ENCODE data around the gene RIPOR3.
"Not testable (repeated sequence)": the region's sequence is repeated elsewhere in the genome, so short reads cannot be mapped to it uniquely, and the experiment has no call there.

Gene RIPOR3

DNA sequence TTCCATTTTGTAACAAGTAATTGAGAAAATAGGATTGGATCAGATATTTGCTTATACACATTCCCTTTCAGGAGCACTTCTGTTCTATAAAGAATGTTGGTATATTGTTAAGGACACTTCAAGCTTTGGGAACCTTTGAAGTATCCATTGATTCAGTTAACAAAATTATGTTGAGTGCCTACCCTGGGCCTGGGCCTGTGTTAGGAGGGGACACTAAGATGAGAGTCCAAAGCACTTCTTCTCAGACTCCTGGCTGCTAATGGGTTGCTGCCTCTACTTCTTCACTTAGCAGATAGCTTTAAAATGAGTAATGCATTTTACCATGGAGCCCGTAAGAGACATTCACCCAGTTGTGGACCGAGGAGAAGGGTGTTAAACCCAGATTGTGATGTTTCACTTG is 140.8 kb downstream of the RIPOR3 start:
- Histone ChIP-seq H3K36me3 (ENCODE audit: control insufficient read depth, insufficient read depth, low read length) (0 out of 2 replicates have a peak, but pooled peaks cover 4% of the 10 kb centered on the region), H3K4me3 (ENCODE audit: low read depth, low read length) (no peak overlapping the region)

DNA sequence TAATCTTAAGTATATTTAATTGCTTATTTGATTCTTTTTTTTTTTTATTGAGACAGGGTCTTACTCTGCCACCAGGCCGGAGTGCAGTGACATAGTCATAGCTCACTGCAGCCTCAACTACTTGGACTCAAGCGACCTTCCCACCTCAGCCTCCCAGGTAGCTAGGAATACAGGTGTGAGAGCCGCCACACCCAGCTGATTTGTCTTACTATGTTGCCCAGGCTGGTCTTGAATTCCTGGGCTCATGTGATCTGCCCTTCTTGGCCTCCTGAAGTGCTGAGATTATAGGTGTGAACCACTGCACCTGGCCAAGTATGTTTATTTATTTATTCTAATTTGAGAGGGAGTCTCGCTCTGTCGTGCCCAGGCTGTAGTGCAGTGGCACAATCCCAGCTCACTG is 142.9 kb downstream of the RIPOR3 start:
- Histone ChIP-seq H3K36me3 (ENCODE audit: control insufficient read depth, insufficient read depth, low read length) (0 out of 2 replicates have a peak, but pooled peaks cover 4% of the 10 kb centered on the region), H3K27ac (ENCODE audit: low read depth, low read length) (no peak overlapping the region), H3K27me3 (ENCODE audit: control insufficient read depth, insufficient read depth, low read length) (no peaks in the 10 kb centered on the region), H3K4me1 (ENCODE audit: control insufficient read depth, insufficient read depth, low read length) (no peaks in the 10 kb centered on the region), H3K9me3 (ENCODE audit: control insufficient read depth, insufficient read depth, low read length) (no peaks in the 10 kb centered on the region), H3K4me3 (ENCODE audit: low read depth, low read length) (no peak overlapping the region), H3K9ac (ENCODE audit: low read depth, low read length) (no peak overlapping the region)

More for the DNA sequence above, 140.8 kb downstream of the RIPOR3 start:
- H3K27me3 ChIP-seq (ENCODE audit: control insufficient read depth, insufficient read depth, low read length): no peaks in the 10 kb centered on the region
- no peak overlapping the region for H3K27ac ChIP-seq (ENCODE audit: low read depth, low read length)
- no peaks in the 10 kb centered on the region for H3K4me1 ChIP-seq (ENCODE audit: control insufficient read depth, insufficient read depth, low read length)
- H3K9ac ChIP-seq (ENCODE audit: low read depth, low read length): no peak overlapping the region
- no peaks in the 10 kb centered on the region for H3K9me3 ChIP-seq (ENCODE audit: control insufficient read depth, insufficient read depth, low read length)

DNA sequence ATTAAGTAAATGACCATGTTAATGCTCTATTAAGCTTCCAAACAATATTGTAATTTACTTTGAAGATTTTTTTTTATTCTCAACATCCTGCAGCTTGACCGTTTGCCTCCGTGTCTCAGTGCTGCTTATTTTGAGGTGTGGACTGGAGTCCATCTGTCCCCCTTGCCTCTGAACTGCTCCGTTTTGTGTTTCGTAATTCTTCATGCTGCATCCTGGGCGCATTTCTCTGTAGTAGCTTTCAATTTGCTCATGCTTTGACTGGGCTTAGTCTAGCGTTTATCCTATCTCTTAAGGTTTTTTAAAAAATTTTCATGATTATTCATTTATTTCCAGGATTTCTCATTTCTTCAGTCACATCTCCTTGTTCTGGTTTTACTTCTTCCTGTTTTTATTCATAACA is 143.4 kb downstream of the RIPOR3 start:
- H3K27me3 ChIP-seq (ENCODE audit: control insufficient read depth, insufficient read depth, low read length): no peaks in the 10 kb centered on the region
- no peak overlapping the region for H3K27ac ChIP-seq (ENCODE audit: low read depth, low read length)
- H3K9me3 ChIP-seq (ENCODE audit: control insufficient read depth, insufficient read depth, low read length): no peaks in the 10 kb centered on the region
- no peaks in the 10 kb centered on the region for H3K4me1 ChIP-seq (ENCODE audit: control insufficient read depth, insufficient read depth, low read length)
- no peak overlapping the region for H3K9ac ChIP-seq (ENCODE audit: low read depth, low read length)
- no peak overlapping the region for H3K4me3 ChIP-seq (ENCODE audit: low read depth, low read length)
- 0 out of 2 replicates have a peak, but pooled peaks cover 4% of the 10 kb centered on the region for H3K36me3 ChIP-seq (ENCODE audit: control insufficient read depth, insufficient read depth, low read length)

DNA sequence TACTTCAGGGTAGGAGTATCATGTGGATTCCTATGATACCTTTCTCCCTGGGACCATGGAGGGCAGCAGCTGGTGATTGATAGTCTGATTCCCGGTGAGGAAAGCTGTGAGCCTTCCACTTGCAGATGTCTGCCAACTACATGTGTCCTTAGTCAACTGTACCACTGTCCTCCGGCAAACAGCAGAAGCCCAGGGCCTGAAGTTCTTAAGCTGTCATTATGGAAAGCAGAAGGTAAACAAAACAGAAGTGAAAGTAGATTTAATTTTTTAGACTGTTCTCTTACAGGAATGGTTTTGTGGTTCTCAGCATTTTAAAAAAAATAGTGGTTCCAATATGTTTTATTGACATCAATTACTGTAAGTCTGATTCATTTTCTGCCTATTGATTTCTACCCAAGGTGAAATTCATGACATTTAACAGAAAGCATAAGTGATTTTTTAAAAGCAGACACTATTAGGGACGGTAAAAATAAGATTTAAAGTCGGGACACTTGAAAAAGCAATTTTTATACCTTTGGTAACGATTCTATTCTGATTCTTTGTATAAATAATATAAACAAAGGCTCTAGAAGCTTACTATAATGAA is 144.5 kb downstream of the RIPOR3 start:
- Histone ChIP-seq H3K27me3 (ENCODE audit: control insufficient read depth, insufficient read depth, low read length) (no peaks in the 10 kb centered on the region), H3K4me3 (ENCODE audit: low read depth, low read length) (no peak overlapping the region), H3K9me3 (ENCODE audit: control insufficient read depth, insufficient read depth, low read length) (no peaks in the 10 kb centered on the region), H3K9ac (ENCODE audit: low read depth, low read length) (no peak overlapping the region), H3K36me3 (ENCODE audit: control insufficient read depth, insufficient read depth, low read length) (0 out of 2 replicates have a peak, but pooled peaks cover 4% of the 10 kb centered on the region), H3K4me1 (ENCODE audit: control insufficient read depth, insufficient read depth, low read length) (no peaks in the 10 kb centered on the region), H3K27ac (ENCODE audit: low read depth, low read length) (no peak overlapping the region)

DNA sequence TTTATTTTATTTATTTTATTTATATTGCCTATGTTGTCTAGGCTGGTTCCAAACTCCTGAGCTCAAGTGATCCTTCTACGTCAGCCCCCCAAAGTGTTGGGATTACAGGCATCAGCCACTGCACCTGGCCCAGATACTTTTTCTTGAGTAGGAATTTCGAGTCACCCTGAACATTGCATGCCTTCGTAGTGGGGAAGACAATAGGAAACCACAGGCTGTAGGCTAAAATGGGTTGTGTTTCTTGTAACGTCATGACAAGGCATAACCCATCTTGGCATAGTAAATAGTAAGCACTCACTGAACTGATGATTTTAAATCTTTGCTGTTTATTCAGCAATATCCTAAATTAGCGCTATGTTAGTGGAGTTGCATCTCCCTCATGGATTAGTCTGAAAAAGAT is 146.2 kb downstream of the RIPOR3 start:
- H3K4me1 ChIP-seq (ENCODE audit: control insufficient read depth, insufficient read depth, low read length): peaks cover 4% of the 10 kb centered on the region; the same call in 1 of the 2 replicates
- H3K27ac ChIP-seq (ENCODE audit: low read depth, low read length): no peak overlapping the region
- 0 out of 2 replicates have a peak, but pooled peaks cover 2% of the 10 kb centered on the region for H3K36me3 ChIP-seq (ENCODE audit: control insufficient read depth, insufficient read depth, low read length)
- H3K4me3 ChIP-seq (ENCODE audit: low read depth, low read length): no peak overlapping the region
- H3K9ac ChIP-seq (ENCODE audit: low read depth, low read length): no peak overlapping the region
- no peaks in the 10 kb centered on the region for H3K9me3 ChIP-seq (ENCODE audit: control insufficient read depth, insufficient read depth, low read length)
- no peaks in the 10 kb centered on the region for H3K27me3 ChIP-seq (ENCODE audit: control insufficient read depth, insufficient read depth, low read length)

DNA sequence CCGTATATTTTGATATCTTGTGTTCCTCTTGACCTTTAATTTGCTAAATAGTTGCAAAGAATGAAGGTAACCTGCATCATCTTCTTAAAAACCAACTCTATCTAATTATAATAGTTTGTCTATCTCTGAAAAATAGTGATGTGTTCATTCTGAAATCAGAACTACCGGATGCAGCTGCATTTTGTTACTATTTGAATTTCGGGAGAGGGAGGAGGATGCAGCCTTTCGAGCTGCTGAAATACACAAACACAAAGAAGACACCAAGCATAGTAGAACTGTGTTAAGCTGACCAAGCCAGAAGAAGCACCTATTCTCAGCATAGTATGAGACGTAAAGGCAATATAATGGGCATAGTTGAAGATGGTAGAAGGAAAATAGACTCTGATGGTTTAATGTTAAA is 148.0 kb downstream of the RIPOR3 start:
- H3K4me1 ChIP-seq (ENCODE audit: control insufficient read depth, insufficient read depth, low read length): peaks cover 4% of the 10 kb centered on the region; the same call in 1 of the 2 replicates

DNA sequence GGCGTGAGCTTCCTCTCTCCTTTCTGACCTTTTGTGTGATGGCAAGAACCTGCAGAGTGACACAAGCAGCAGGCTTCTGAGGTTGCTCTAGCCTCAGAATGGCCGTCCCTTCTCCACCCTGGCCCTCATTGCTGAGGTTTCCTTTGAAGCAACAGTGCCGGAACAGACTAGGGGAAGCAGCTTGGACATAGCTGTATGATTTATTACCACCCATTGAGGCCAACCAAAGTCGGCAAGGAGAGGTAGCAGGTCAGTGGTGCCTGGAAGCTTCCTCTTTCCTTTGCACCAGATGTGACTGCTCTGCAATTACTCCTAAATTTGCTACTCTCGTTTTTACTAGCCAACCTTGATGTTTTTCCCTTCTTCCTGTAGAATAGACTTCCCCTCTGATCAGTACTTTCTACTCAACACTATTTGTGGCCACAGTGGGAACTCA is 149.7 kb downstream of the RIPOR3 start:
- Histone ChIP-seq H3K4me1 (ENCODE audit: control insufficient read depth, insufficient read depth, low read length) (peaks cover 4% of the 10 kb centered on the region; the same call in 1 of the 2 replicates), H3K27ac (ENCODE audit: low read depth, low read length) (no peak overlapping the region)

More for the DNA sequence above, 148.0 kb downstream of the RIPOR3 start:
- Histone ChIP-seq H3K36me3 (ENCODE audit: control insufficient read depth, insufficient read depth, low read length) (no peaks in the 10 kb centered on the region), H3K27me3 (ENCODE audit: control insufficient read depth, insufficient read depth, low read length) (no peaks in the 10 kb centered on the region), H3K9ac (ENCODE audit: low read depth, low read length) (no peak overlapping the region), H3K4me3 (ENCODE audit: low read depth, low read length) (no peak overlapping the region), H3K27ac (ENCODE audit: low read depth, low read length) (no peak overlapping the region), H3K9me3 (ENCODE audit: control insufficient read depth, insufficient read depth, low read length) (no peaks in the 10 kb centered on the region)

DNA sequence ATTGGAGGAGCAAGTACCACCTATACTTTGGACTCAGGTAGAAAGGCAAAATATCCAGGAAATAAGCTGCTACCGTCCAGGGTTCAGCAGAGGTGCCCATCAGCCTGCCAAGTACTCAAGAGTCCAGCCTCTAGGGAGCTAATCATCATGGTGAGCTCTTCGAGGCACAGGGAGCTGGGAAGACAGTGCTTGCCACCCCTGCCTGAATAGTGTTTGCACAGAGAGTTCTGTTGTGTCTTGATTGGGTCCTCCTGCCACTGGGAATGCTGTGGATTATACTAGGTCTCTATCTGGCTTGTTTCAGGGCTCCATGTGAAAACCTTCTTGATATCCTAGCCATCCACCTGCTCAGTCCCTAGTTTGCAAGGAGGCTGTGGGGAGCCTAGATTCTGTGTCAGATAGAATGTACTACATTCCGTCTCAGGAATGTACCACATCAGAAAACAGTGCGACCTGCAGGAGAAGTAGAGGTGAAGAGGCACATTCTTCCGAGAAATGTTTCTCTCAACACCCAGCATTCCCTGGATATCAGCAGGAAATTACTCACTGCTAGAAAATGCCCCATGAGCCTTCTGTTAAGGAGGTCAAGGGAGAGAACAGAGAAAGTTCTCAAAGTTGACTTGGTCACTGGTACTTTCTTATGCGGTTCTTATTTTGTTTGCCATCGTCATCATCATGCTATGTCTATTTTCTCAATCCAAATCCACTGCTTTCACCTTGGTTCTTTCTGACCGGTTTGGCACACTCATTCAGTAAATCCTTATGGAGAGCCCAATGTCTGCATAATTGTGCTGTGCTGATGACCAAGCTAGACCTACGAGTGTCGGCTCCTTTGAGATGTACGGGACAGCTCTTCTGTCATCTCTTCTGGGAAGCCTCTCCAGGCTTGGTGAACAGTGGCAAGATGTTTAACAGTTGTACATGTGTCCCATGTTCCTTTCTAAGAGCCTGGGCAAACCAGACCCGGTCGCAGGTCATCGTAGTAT is 150.4 kb downstream of the RIPOR3 start:
- Histone ChIP-seq H3K27ac (ENCODE audit: low read depth, low read length) (no peak overlapping the region), H3K36me3 (ENCODE audit: control insufficient read depth, insufficient read depth, low read length) (no peaks in the 10 kb centered on the region), H3K9me3 (ENCODE audit: control insufficient read depth, insufficient read depth, low read length) (no peaks in the 10 kb centered on the region), H3K4me3 (ENCODE audit: low read depth, low read length) (no peak overlapping the region), H3K27me3 (ENCODE audit: control insufficient read depth, insufficient read depth, low read length) (no peaks in the 10 kb centered on the region), H3K9ac (ENCODE audit: low read depth, low read length) (no peak overlapping the region), H3K4me1 (ENCODE audit: control insufficient read depth, insufficient read depth, low read length) (peaks cover 9% of the 10 kb centered on the region; the same call in 1 of the 2 replicates)

More for the DNA sequence above, 149.7 kb downstream of the RIPOR3 start:
- Histone ChIP-seq H3K9me3 (ENCODE audit: control insufficient read depth, insufficient read depth, low read length) (no peaks in the 10 kb centered on the region), H3K27me3 (ENCODE audit: control insufficient read depth, insufficient read depth, low read length) (no peaks in the 10 kb centered on the region), H3K36me3 (ENCODE audit: control insufficient read depth, insufficient read depth, low read length) (no peaks in the 10 kb centered on the region), H3K9ac (ENCODE audit: low read depth, low read length) (no peak overlapping the region), H3K4me3 (ENCODE audit: low read depth, low read length) (no peak overlapping the region)

DNA sequence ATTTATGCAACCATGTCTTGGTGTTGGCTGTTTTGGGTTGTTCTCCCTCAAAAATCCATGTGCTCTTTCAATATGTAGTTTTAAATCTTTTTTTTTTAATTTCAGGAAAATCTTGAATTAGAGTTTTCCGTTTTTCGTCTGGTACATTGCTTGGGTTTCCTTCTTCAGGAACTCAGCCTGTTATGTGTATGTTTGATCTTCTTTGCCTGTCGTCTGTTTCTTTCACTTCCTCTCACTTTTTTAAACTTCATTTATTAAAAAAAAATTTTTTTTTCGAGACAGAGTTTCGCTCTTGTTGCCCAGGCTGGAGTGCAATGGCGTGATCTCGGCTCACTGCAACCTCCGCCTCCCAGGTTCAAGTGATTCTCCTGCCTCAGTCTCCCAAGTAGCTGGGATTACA is 151.5 kb downstream of the RIPOR3 start:
- H3K27ac ChIP-seq (ENCODE audit: low read depth, low read length); H3K9me3 ChIP-seq (ENCODE audit: control insufficient read depth, insufficient read depth, low read length); H3K4me1 ChIP-seq (ENCODE audit: control insufficient read depth, insufficient read depth, low read length); H3K27me3 ChIP-seq (ENCODE audit: control insufficient read depth, insufficient read depth, low read length); H3K36me3 ChIP-seq (ENCODE audit: control insufficient read depth, insufficient read depth, low read length); H3K9ac ChIP-seq (ENCODE audit: low read depth, low read length); H3K4me3 ChIP-seq (ENCODE audit: low read depth, low read length): not testable (repeated sequence)

DNA sequence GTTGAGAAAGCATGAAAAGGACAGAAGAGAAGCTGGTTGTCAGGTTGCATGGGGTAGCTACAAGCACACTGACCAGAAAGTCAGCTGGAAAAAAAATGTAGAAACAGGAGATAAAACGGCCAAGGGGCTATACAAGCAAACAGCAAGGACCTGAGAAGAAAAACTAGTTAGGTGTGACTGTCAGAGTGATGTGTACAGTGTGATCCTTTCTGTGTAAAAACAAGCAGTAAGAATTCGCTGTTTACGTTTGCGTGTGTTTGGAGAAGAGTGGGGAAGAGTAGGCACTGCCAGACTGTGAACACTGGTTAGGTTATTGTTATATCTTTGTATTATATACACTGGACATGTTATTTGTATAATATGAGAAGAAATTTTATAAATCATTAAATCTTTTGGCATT is 153.1 kb downstream of the RIPOR3 start:
- H3K4me1 ChIP-seq (ENCODE audit: control insufficient read depth, insufficient read depth, low read length): peaks cover 9% of the 10 kb centered on the region; the same call in 1 of the 2 replicates
- H3K9ac ChIP-seq (ENCODE audit: low read depth, low read length): no peak overlapping the region
- H3K36me3 ChIP-seq (ENCODE audit: control insufficient read depth, insufficient read depth, low read length): no peaks in the 10 kb centered on the region
- H3K27ac ChIP-seq (ENCODE audit: low read depth, low read length): no peak overlapping the region
- no peaks in the 10 kb centered on the region for H3K27me3 ChIP-seq (ENCODE audit: control insufficient read depth, insufficient read depth, low read length)
- H3K4me3 ChIP-seq (ENCODE audit: low read depth, low read length): no peak overlapping the region
- no peaks in the 10 kb centered on the region for H3K9me3 ChIP-seq (ENCODE audit: control insufficient read depth, insufficient read depth, low read length)
